Measurements from ENCODE around the gene C2CD5.

GRCh38 chr12:22488478-22488877 lies 55.9 kb downstream of the C2CD5 start:
- TF ChIP-seq POLR2A (IDR thresholded peaks at IDR 0.05) (no peak), CTCF (IDR thresholded peaks at IDR 0.05) (no peak), POLR2AphosphoS5 (IDR thresholded peaks at IDR 0.05) (no peak)

Measured in prostate gland (tissue), 2 donors.